Measurements from ENCODE around the gene RPGR.

The RPGR gene

GRCh38 chrX:38320819-38321218 lies 6.5 kb downstream of the RPGR start:
- no peak for DNase-seq (ENCODE audit: low read depth in 2 of 2)

- DNase-seq (ENCODE audit: low read depth in 2 of 2), result no peak
Measured at GRCh38 chrX:38318606-38319005, 8.7 kb downstream of the RPGR start.

GRCh38 chrX:38318196-38318595 lies 9.1 kb downstream of the RPGR start:
- no peak for DNase-seq (ENCODE audit: low read depth in 2 of 2)

- no peak for DNase-seq (ENCODE audit: low read depth in 2 of 2)
Measured at GRCh38 chrX:38315186-38315585, 12.1 kb downstream of the RPGR start.

GRCh38 chrX:38313190-38313589 lies 14.1 kb downstream of the RPGR start:
- DNase-seq (ENCODE audit: low read depth in 2 of 2), result no peak

GRCh38 chrX:38312436-38312835 lies 14.9 kb downstream of the RPGR start:
- no peak for DNase-seq (ENCODE audit: low read depth in 2 of 2)

GRCh38 chrX:38311743-38312142 lies 15.6 kb downstream of the RPGR start:
- no peak for DNase-seq (ENCODE audit: low read depth in 2 of 2)

GRCh38 chrX:38305971-38306370 lies 21.3 kb downstream of the RPGR start:
- no peak for DNase-seq (ENCODE audit: low read depth in 2 of 2)

- DNase-seq (ENCODE audit: low read depth in 2 of 2), result no peak
Measured at GRCh38 chrX:38304010-38304409, 23.3 kb downstream of the RPGR start.

GRCh38 chrX:38293741-38294140 lies 33.6 kb downstream of the RPGR start:
- DNase-seq (ENCODE audit: low read depth in 2 of 2), result no peak

- DNase-seq (ENCODE audit: low read depth in 2 of 2), result no peak
Measured at GRCh38 chrX:38287674-38288073, 39.6 kb downstream of the RPGR start.

GRCh38 chrX:38285649-38286048 lies 41.7 kb downstream of the RPGR start:
- DNase-seq (ENCODE audit: low read depth in 2 of 2), result no peak

- DNase-seq (ENCODE audit: low read depth in 2 of 2), result no peak
Measured at GRCh38 chrX:38282049-38282448, 45.3 kb downstream of the RPGR start.

GRCh38 chrX:38279188-38279587 lies 48.1 kb downstream of the RPGR start:
- no peak for DNase-seq (ENCODE audit: low read depth in 2 of 2)

- no peak for DNase-seq (ENCODE audit: low read depth in 2 of 2)
Measured at GRCh38 chrX:38278682-38279081, 48.6 kb downstream of the RPGR start.

GRCh38 chrX:38277802-38278201 lies 49.5 kb downstream of the RPGR start:
- DNase-seq (ENCODE audit: low read depth in 2 of 2), result no peak

GRCh38 chrX:38277136-38277535 lies 50.2 kb downstream of the RPGR start:
- no peak for DNase-seq (ENCODE audit: low read depth in 2 of 2)

GRCh38 chrX:38276089-38276488 lies 51.2 kb downstream of the RPGR start:
- no peak for DNase-seq (ENCODE audit: low read depth in 2 of 2)

GRCh38 chrX:38275615-38276014 lies 51.7 kb downstream of the RPGR start:
- DNase-seq (ENCODE audit: low read depth in 2 of 2), result no peak

- no peak for DNase-seq (ENCODE audit: low read depth in 2 of 2)
Measured at GRCh38 chrX:38273453-38273852, 53.9 kb downstream of the RPGR start.

GRCh38 chrX:38271154-38271716 lies 56.1 kb downstream of the RPGR start:
- no peak for DNase-seq (ENCODE audit: low read depth in 2 of 2)

- DNase-seq (ENCODE audit: low read depth in 2 of 2), result no peak
Measured at GRCh38 chrX:38268011-38268410, 59.3 kb downstream of the RPGR start.

- DNase-seq (ENCODE audit: low read depth in 2 of 2), result no peak
Measured at GRCh38 chrX:38262715-38263620, 64.3 kb downstream of the RPGR start.
